Measurements from ENCODE around the gene ADH1A.

GRCh38 chr4:99330648-99331047 is 39.9 kb upstream of the ADH1A start:
- TF ChIP-seq CTCF (IDR thresholded peaks at IDR 0.05) (no peak), EP300 (IDR thresholded peaks at IDR 0.05) (no peak)
